SK-N-SH (cell line): ENCODE data around the gene CSF2RB. TPM values are rescaled to one million over a fixed set of nuclear protein-coding genes. Genes with fewer than 3 reads are reported as not detected.

ENCODE experiments used
- CTCF ChIA-PET: fragments of 300-600, 350-600 bp; formaldehyde crosslinking; extraction: SDS; loops from one replicate; lab custom pipeline; 2021; lab: Yijun Ruan, JAX
- POLR2A ChIA-PET: fragments of 350-600 bp; sonication (Branson Sonifier 250); formaldehyde crosslinking; extraction: SDS; loops from one replicate; lab custom pipeline; 2020; ENCODE audit warnings: antibody characterized with exemption, inconsistent platforms; lab: Yijun Ruan, JAX
- DNase-seq: peaks from one replicate; pipeline ENCODE4 v3.0.0; 2012
- H2AFZ ChIP-seq: fragments of 200-600 bp; sonication (generic); 2 replicates; pipeline ENCODE4 v1.8.1; 2016; ENCODE audit warnings: antibody characterized with exemption, mild to moderate bottlenecking, low read depth
- H3F3A ChIP-seq: fragments of 200-600 bp; sonication (generic); replicated peaks from 2 replicates; pipeline ENCODE3; 2016; ENCODE audit warnings: antibody characterized with exemption, mild to moderate bottlenecking; ENCODE audit not compliant: insufficient read depth
- H3K27ac ChIP-seq, 2 experiments: fragments of 200-500 bp in 1 of 2; fragments of 200-600 bp in 1 of 2; sonication (Bioruptor generic) in 1 of 2; sonication (generic), shearing (Covaris generic) in 1 of 2; 2 replicates each; pipeline versions ENCODE4 v1.5.1 to v1.6.1; 2014 to 2016; ENCODE audit warnings: low read depth in 2 of 2, inconsistent platforms in 1 of 2, low read length in 1 of 2, mild to moderate bottlenecking in 1 of 2, mixed read lengths in 1 of 2
- H3K27me3 ChIP-seq: fragments of 200-600 bp; sonication (generic), shearing (Covaris generic); 2 replicates; pipeline ENCODE4 v1.6.1; 2016; ENCODE audit warnings: mixed run types; ENCODE audit not compliant: insufficient read depth
- H3K36me3 ChIP-seq, 2 experiments: fragments of 200-500 bp in 1 of 2; fragments of 200-600 bp in 1 of 2; sonication (Bioruptor generic) in 1 of 2; sonication (generic) in 1 of 2; replicated peaks in 1 of 2; 2 replicates each; pipeline versions ENCODE3 to v1.5.1; 2014 to 2016; ENCODE audit warnings: low read length in 1 of 2, mild to moderate bottlenecking in 1 of 2; ENCODE audit not compliant: insufficient read depth in 2 of 2, control insufficient read depth in 1 of 2
- H3K4me1 ChIP-seq, 2 experiments: fragments of 200-500 bp in 1 of 2; fragments of 200-600 bp in 1 of 2; sonication (Bioruptor generic) in 1 of 2; sonication (generic), shearing (Covaris generic) in 1 of 2; 2 replicates each; pipeline versions ENCODE4 v1.5.1 to v1.6.1; 2014 to 2016; ENCODE audit warnings: low read depth in 1 of 2, low read length in 1 of 2, mixed run types in 1 of 2; ENCODE audit not compliant: insufficient read depth in 2 of 2, control insufficient read depth in 1 of 2
- H3K4me2 ChIP-seq: fragments of 200-600 bp; sonication (generic), shearing (Covaris generic); 2 replicates; pipeline ENCODE4 v1.6.1; 2017; ENCODE audit warnings: mixed run types
- H3K4me3 ChIP-seq, 2 experiments: fragments of 200-500 bp in 1 of 2; fragments of 200-600 bp in 1 of 2; sonication (Bioruptor generic) in 1 of 2; sonication (generic), shearing (Covaris generic) in 1 of 2; 2 replicates each; pipeline versions ENCODE4 v1.5.1 to v1.8.1; 2014 to 2016; ENCODE audit warnings: low read depth in 2 of 2, inconsistent platforms in 1 of 2, low read length in 1 of 2, mild to moderate bottlenecking in 1 of 2, mixed read lengths in 1 of 2, moderate library complexity in 1 of 2
- H3K79me2 ChIP-seq: fragments of 200-600 bp; sonication (generic); 2 replicates; pipeline ENCODE4 v1.8.1; 2017; ENCODE audit warnings: mild to moderate bottlenecking; ENCODE audit not compliant: insufficient read depth
- H3K9ac ChIP-seq: fragments of 200-600 bp; sonication (generic); 2 replicates; pipeline ENCODE4 v1.6.1; 2017; ENCODE audit warnings: mixed run types
- H3K9me2 ChIP-seq: fragments of 200-600 bp; sonication (generic); 2 replicates; pipeline ENCODE4 v1.6.1; 2017; ENCODE audit warnings: mixed run types
- H3K9me3 ChIP-seq: fragments of 200-600 bp; sonication (generic); 2 replicates; pipeline ENCODE4 v1.6.1; 2017; ENCODE audit warnings: mixed run types, mild to moderate bottlenecking, moderate library complexity
- H4K20me1 ChIP-seq: fragments of 200-600 bp; sonication (generic); 2 replicates; pipeline ENCODE4 v1.6.1; 2017; ENCODE audit warnings: mild to moderate bottlenecking, mixed run types; ENCODE audit not compliant: insufficient read depth
- CHD2 ChIP-seq: fragments of 150-350 bp; IDR thresholded peaks from 2 replicates; pipeline ENCODE4 v1.6.1; 2018; ENCODE audit warnings: low read length; ENCODE audit not compliant: partially characterized antibody
- ELF1 ChIP-seq: IDR thresholded peaks from 2 replicates; pipeline ENCODE4 v1.4.0; 2012
- EZH2phosphoT487 ChIP-seq: fragments of 200-600 bp; sonication (generic); IDR thresholded peaks from 2 replicates; pipeline ENCODE4 v1.6.1; 2017; ENCODE audit warnings: low read depth, mixed run types, mild to moderate bottlenecking, antibody characterized with exemption, moderate library complexity, borderline replicate concordance
- GABPA ChIP-seq: IDR thresholded peaks from 2 replicates; pipeline ENCODE4 v1.4.0; 2012; ENCODE audit warnings: low read depth, mild to moderate bottlenecking
- IRF3 ChIP-seq: fragments of 150-350 bp; IDR thresholded peaks from 2 replicates; pipeline ENCODE4 v1.6.1; 2016; ENCODE audit warnings: mild to moderate bottlenecking, low read depth, low read length
- POLR2AphosphoS5 ChIP-seq: IDR thresholded peaks from 2 replicates; pipeline ENCODE4 v1.6.1; 2012; ENCODE audit warnings: low read depth, low read length
- RCOR1 ChIP-seq: fragments of 150-350 bp; IDR thresholded peaks from 2 replicates; pipeline ENCODE4 v1.6.1; 2017; ENCODE audit warnings: antibody characterized with exemption, low read length
- RFX5 ChIP-seq: IDR thresholded peaks from 2 replicates; pipeline ENCODE4 v1.6.1; 2012; ENCODE audit warnings: mild to moderate bottlenecking, improper control_type of control experiment, low read length
- RXRA ChIP-seq: IDR thresholded peaks from 2 replicates; pipeline ENCODE4 v1.4.0; 2012; ENCODE audit warnings: low read depth, mild to moderate bottlenecking, borderline replicate concordance
- SIN3A ChIP-seq: IDR thresholded peaks from 2 replicates; pipeline ENCODE4 v1.6.1; 2012; ENCODE audit warnings: low read depth, mild to moderate bottlenecking, low read length, moderate library complexity, borderline replicate concordance
- SMC3 ChIP-seq: IDR thresholded peaks from 2 replicates; pipeline ENCODE4 v1.6.1; 2012; ENCODE audit warnings: low read depth, low read length, improper control_type of control experiment
- TCF12 ChIP-seq: IDR thresholded peaks from 2 replicates; pipeline ENCODE4 v1.4.0; 2012
- TEAD4 ChIP-seq: IDR thresholded peaks from 2 replicates; pipeline ENCODE4 v1.4.0; 2012; ENCODE audit warnings: mild to moderate bottlenecking, borderline replicate concordance; ENCODE audit not compliant: insufficient read depth
- USF2 ChIP-seq: fragments of 150-350 bp; IDR thresholded peaks from 2 replicates; pipeline ENCODE4 v1.6.1; 2017; ENCODE audit warnings: antibody characterized with exemption, low read length, low read depth, borderline replicate concordance
- YY1 ChIP-seq: IDR thresholded peaks from 2 replicates; pipeline ENCODE4 v1.4.0; 2012; ENCODE audit warnings: low read depth, mild to moderate bottlenecking
- WGBS: methylation state at CpG from one replicate; pipeline ENCODE4 v1.1.6; 2017; ENCODE audit warnings: low lambda C conversion rate; 5-methylcytosine and 5-hydroxymethylcytosine counted together
- polyA plus RNA-seq, 3 experiments: library from polyadenylated mRNA; depleted of rRNA; stranded (reverse); fragments of >200 nt; gene quantifications; 2 replicates each; pipeline ENCODE4 v1.2.3, GENCODE V29; 2012
- TF ChIP-seq, protein P1 (sequence below): IDR thresholded peaks from 2 replicates; pipeline ENCODE4 v1.6.1; 2012; ENCODE audit warnings: mild to moderate bottlenecking, low read depth, low read length, moderate library complexity
- TF ChIP-seq, protein P2 (sequence below): IDR thresholded peaks from 2 replicates; pipeline ENCODE4 v1.4.0; 2012; ENCODE audit warnings: low read depth

Gene CSF2RB
- polyA plus RNA-seq, 1 of the 3 experiments (the other 2 are of a cell fraction): not detected

DNA sequence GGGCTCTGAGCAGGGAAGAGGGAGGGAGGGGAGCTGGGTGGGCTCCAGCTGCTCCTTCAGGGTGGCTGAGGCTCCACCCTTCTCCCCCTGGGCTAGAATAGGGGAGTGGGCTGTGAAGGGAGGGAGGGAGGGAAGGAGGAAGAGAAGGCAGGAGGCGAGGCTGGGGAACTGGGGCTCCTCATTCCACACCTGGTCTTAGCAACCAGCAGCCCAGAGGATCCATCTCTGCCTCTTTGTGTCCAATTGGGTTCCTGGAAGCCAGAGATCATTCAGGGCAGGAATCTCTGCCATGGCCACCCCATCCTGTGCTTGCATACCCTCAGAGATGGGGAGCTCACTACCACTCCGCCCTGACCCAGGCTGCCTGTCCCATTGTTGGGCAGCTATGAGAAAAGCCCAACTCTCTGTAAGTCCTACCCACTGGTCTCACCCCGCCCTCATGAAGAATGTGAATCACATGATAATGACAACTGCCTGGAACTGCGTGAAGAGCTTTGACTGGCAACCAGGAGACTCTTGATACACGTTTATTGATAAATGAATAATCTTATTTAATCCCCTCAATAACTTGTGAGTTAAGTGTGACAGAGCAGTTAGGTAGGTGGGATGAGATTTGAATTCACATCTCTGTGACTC, 44.8 kb upstream of the CSF2RB start:
- Histone ChIP-seq H3K36me3 (no peaks in the 10 kb centered on the region), H3K27ac (no peak overlapping the region), H3K79me2 (no peaks in the 10 kb centered on the region), H3K9ac (no peak overlapping the region), H2AFZ (no peak overlapping the region), H3K4me1 (no peaks in the 10 kb centered on the region; a peak in 1 of 4 replicates), H3K4me3 (no peak overlapping the region), H3K4me2 (no peak overlapping the region), H4K20me1 (no peaks in the 10 kb centered on the region), H3K9me3 (no peaks in the 10 kb centered on the region), H3K9me2 (no peaks in the 10 kb centered on the region), H3K27me3 (no peaks in the 10 kb centered on the region), H3F3A (no peaks in the 10 kb centered on the region)
- 37% methylated on average over 4 of the region's 5 CpGs for WGBS
- CTCF ChIA-PET: interaction anchor here (1.1 to 8.6 kb wide), 3 partner anchors 10 to 109 kb away, joined by 3 to 109 read pairs (median 11); no protein-coding TSS in a partner anchor
- POLR2A ChIA-PET: no interaction called here
- TF ChIP-seq TEAD4 (no peak), POLR2AphosphoS5 (no peak), EZH2phosphoT487 (no peak), TCF12 (no peak), CHD2 (no peak), GABPA (no peak), ELF1 (no peak), RFX5 (no peak), SMC3 (no peak), RCOR1 (no peak), RXRA (no peak), YY1 (no peak), IRF3 (no peak), USF2 (no peak), SIN3A (no peak)
- TF ChIP-seq, protein P1, sequence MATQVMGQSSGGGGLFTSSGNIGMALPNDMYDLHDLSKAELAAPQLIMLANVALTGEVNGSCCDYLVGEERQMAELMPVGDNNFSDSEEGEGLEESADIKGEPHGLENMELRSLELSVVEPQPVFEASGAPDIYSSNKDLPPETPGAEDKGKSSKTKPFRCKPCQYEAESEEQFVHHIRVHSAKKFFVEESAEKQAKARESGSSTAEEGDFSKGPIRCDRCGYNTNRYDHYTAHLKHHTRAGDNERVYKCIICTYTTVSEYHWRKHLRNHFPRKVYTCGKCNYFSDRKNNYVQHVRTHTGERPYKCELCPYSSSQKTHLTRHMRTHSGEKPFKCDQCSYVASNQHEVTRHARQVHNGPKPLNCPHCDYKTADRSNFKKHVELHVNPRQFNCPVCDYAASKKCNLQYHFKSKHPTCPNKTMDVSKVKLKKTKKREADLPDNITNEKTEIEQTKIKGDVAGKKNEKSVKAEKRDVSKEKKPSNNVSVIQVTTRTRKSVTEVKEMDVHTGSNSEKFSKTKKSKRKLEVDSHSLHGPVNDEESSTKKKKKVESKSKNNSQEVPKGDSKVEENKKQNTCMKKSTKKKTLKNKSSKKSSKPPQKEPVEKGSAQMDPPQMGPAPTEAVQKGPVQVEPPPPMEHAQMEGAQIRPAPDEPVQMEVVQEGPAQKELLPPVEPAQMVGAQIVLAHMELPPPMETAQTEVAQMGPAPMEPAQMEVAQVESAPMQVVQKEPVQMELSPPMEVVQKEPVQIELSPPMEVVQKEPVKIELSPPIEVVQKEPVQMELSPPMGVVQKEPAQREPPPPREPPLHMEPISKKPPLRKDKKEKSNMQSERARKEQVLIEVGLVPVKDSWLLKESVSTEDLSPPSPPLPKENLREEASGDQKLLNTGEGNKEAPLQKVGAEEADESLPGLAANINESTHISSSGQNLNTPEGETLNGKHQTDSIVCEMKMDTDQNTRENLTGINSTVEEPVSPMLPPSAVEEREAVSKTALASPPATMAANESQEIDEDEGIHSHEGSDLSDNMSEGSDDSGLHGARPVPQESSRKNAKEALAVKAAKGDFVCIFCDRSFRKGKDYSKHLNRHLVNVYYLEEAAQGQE: no peak
- TF ChIP-seq, protein P2, sequence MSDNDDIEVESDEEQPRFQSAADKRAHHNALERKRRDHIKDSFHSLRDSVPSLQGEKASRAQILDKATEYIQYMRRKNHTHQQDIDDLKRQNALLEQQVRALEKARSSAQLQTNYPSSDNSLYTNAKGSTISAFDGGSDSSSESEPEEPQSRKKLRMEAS: no peak
- no peak for DNase-seq
